IMR-90 (cell line): ENCODE measurements around the gene SYNPO2. TPM values are rescaled to one million over a fixed set of nuclear protein-coding genes. Genes with fewer than 3 reads are reported as not detected.
"Not testable (repeated sequence)": the region's sequence is repeated elsewhere in the genome, so short reads cannot be mapped to it uniquely, and the experiment has no call there.

Source experiments
- ATAC-seq: fragments of 200-7000 bp; cut with Tn5 transposase; 2 replicates; pipeline ENCODE4 v1.9.1; 2020; ENCODE audit warnings: low read depth, mild to moderate bottlenecking, moderate library complexity
- BruUV-seq: library from RNA; stranded (reverse); fragments of 400-500 nt; replicated peaks from 2 replicates; lab custom pipeline; 2021; lab: Mats Ljungman, UMichigan
- CTCF ChIA-PET: fragments of 300-600 bp; formaldehyde crosslinking; extraction: SDS; loops from one replicate; lab custom pipeline; 2021; ENCODE audit warnings: antibody characterized with exemption; lab: Yijun Ruan, JAX
- POLR2A ChIA-PET: fragments of 300-600 bp; sonication (Branson Sonifier 250); formaldehyde crosslinking; loops from one replicate; lab custom pipeline; 2022; ENCODE audit warnings: antibody characterized with exemption; ENCODE audit not compliant: unreplicated experiment; lab: Charles Lee
- DNase-seq: peaks from one replicate; pipeline ENCODE4 v3.0.0; 2013
- H2AFZ ChIP-seq: replicated peaks from 2 replicates; pipeline ENCODE3; 2013; ENCODE audit warnings: low read length, mild to moderate bottlenecking; ENCODE audit not compliant: poor library complexity
- H2AK5ac ChIP-seq: 2 replicates; pipeline ENCODE4 v1.6.1; 2013; ENCODE audit warnings: low read depth, low read length, inconsistent platforms
- H2AK9ac ChIP-seq: replicated peaks from 2 replicates; pipeline ENCODE3; 2013; ENCODE audit warnings: mild to moderate bottlenecking, low read depth, low read length, moderate library complexity; ENCODE audit not compliant: poor library complexity
- H2BK120ac ChIP-seq: 2 replicates; pipeline ENCODE4 v1.6.1; 2013; ENCODE audit warnings: low read depth, low read length, inconsistent platforms
- H2BK15ac ChIP-seq: 3 replicates; pipeline ENCODE4 v1.6.1; 2013; ENCODE audit warnings: low read depth, low read length, inconsistent platforms
- H2BK20ac ChIP-seq: 2 replicates; pipeline ENCODE4 v1.6.1; 2013; ENCODE audit warnings: low read depth, mild to moderate bottlenecking, inconsistent platforms, low read length, moderate library complexity
- H2BK5ac ChIP-seq: 2 replicates; pipeline ENCODE4 v1.6.1; 2013; ENCODE audit warnings: mild to moderate bottlenecking, low read depth, low read length, inconsistent platforms; ENCODE audit not compliant: poor library complexity, severe bottlenecking
- H3K14ac ChIP-seq: replicated peaks from 2 replicates; pipeline ENCODE4 v1.6.1; 2013; ENCODE audit warnings: low read depth, low read length, inconsistent platforms
- H3K18ac ChIP-seq: 2 replicates; pipeline ENCODE4 v1.6.1; 2013; ENCODE audit warnings: low read depth, low read length, control low read depth
- H3K23ac ChIP-seq: 2 replicates; pipeline ENCODE4 v1.6.1; 2013; ENCODE audit warnings: low read depth, low read length, inconsistent platforms
- H3K27ac ChIP-seq: 2 replicates; pipeline ENCODE4 v1.5.1; 2013; ENCODE audit warnings: mild to moderate bottlenecking, control low read depth, low read length; ENCODE audit not compliant: insufficient read depth
- H3K27me3 ChIP-seq: 2 replicates; pipeline ENCODE4 v1.6.1; 2013; ENCODE audit warnings: low read length; ENCODE audit not compliant: control insufficient read depth, insufficient read depth
- H3K36me3 ChIP-seq: 2 replicates; pipeline ENCODE4 v1.6.1; 2013; ENCODE audit warnings: low read length, mixed read lengths; ENCODE audit not compliant: control insufficient read depth, insufficient read depth
- H3K4ac ChIP-seq: 2 replicates; pipeline ENCODE4 v1.6.1; 2013; ENCODE audit warnings: low read depth, low read length, inconsistent platforms
- H3K4me1 ChIP-seq: 2 replicates; pipeline ENCODE4 v1.6.1; 2013; ENCODE audit warnings: low read length, mixed read lengths; ENCODE audit not compliant: control insufficient read depth, insufficient read depth
- H3K4me2 ChIP-seq: 2 replicates; pipeline ENCODE4 v1.6.1; 2013; ENCODE audit warnings: low read depth, mild to moderate bottlenecking, control low read depth, low read length, moderate library complexity
- H3K4me3 ChIP-seq: 2 replicates; pipeline ENCODE4 v1.5.1; 2013; ENCODE audit warnings: low read depth, mild to moderate bottlenecking, control low read depth, low read length, moderate library complexity; ENCODE audit not compliant: insufficient read depth
- H3K56ac ChIP-seq: 2 replicates; pipeline ENCODE4 v1.6.1; 2013; ENCODE audit warnings: low read length, inconsistent platforms; ENCODE audit not compliant: insufficient read depth; ENCODE audit errors: extremely low read depth
- H3K79me1 ChIP-seq, 2 experiments: 2 replicates each; pipeline ENCODE4 v1.6.1; 2013; ENCODE audit warnings: low read length in 2 of 2, inconsistent platforms in 1 of 2, low read depth in 1 of 2
- H3K9ac ChIP-seq: 2 replicates; pipeline ENCODE4 v1.6.1; 2013; ENCODE audit warnings: low read depth, low read length, control low read depth
- H3K9me1 ChIP-seq: 2 replicates; pipeline ENCODE4 v1.6.1; 2013; ENCODE audit warnings: low read length, inconsistent platforms; ENCODE audit not compliant: insufficient read depth
- H3K9me3 ChIP-seq: 2 replicates; pipeline ENCODE4 v1.6.1; 2013; ENCODE audit warnings: low read length; ENCODE audit not compliant: control insufficient read depth, insufficient read depth
- H4K20me1 ChIP-seq: 2 replicates; pipeline ENCODE4 v1.6.1; 2013; ENCODE audit warnings: low read length, inconsistent platforms; ENCODE audit not compliant: insufficient read depth
- H4K5ac ChIP-seq: 2 replicates; pipeline ENCODE4 v1.6.1; 2013; ENCODE audit warnings: mild to moderate bottlenecking, low read depth, low read length, control low read depth
- H4K8ac ChIP-seq, 2 experiments: 2 replicates each; pipeline ENCODE4 v1.6.1; 2013; ENCODE audit warnings: low read depth in 2 of 2, low read length in 2 of 2, control low read depth in 1 of 2, inconsistent platforms in 1 of 2
- H4K91ac ChIP-seq: 2 replicates; pipeline ENCODE4 v1.6.1; 2013; ENCODE audit warnings: low read depth, low read length, inconsistent platforms; ENCODE audit not compliant: insufficient read depth
- MAFK ChIP-seq: IDR thresholded peaks from 2 replicates; pipeline ENCODE4 v1.6.1; 2012; ENCODE audit warnings: low read depth, low read length, improper control_type of control experiment
- WGBS, 2 experiments: methylation state at CpG; one replicate each; pipeline versions ENCODE4 v1.1.5 to v1.1.7; 2013; ENCODE audit warnings: missing lambda C conversion rate in 2 of 2; ENCODE audit not compliant: insufficient read length in 1 of 2; ENCODE audit errors: extremely low coverage in 2 of 2; 5-methylcytosine and 5-hydroxymethylcytosine counted together
- dilution Hi-C: fragments of 300-500 bp; cut with HindIII; formaldehyde crosslinking; loops from one replicate; pipeline ENCODE4 v1.14.3; 2018; ENCODE audit warnings: low sequenced_read_pairs; ENCODE audit not compliant: unreplicated experiment
- in situ Hi-C: fragments of 300-500 bp; cut with MboI; formaldehyde crosslinking; loops from 3 replicates; pipeline ENCODE4 v1.14.3; 2019; ENCODE audit warnings: low sequenced_read_pairs, inconsistent platforms, mixed read lengths
- intact Hi-C: fragments of 100-400 bp; cut with micrococcal nuclease; formaldehyde crosslinking; loops from 2 replicates; pipeline ENCODE4 v1.10.0; 2022
- polyA plus RNA-seq, 3 experiments: library from polyadenylated mRNA; depleted of rRNA; stranded (reverse); fragments of >200 nt; gene quantifications; 2 replicates each; pipeline ENCODE4 v1.2.3, GENCODE V29; 2012; ENCODE audit warnings: low replicate concordance in 1 of 3
- total RNA-seq: library from RNA; depleted of rRNA; stranded (reverse); fragments of >200 nt; gene quantifications from 2 replicates; pipeline ENCODE4 v1.2.3, GENCODE V29; 2012

Gene SYNPO2
- total and polyA plus RNA-seq, 2 of the 4 experiments (the other 2 are of a cell fraction): 0.99 to 1.8 TPM

GRCh38 chr4:118878507-118878906 lies 10.1 kb upstream of the SYNPO2 start:
- H2BK120ac ChIP-seq, H2AK5ac ChIP-seq, H3K9me1 ChIP-seq, H2AFZ ChIP-seq, H2BK5ac ChIP-seq, H2BK20ac ChIP-seq, H3K27ac ChIP-seq, H3K4ac ChIP-seq, H3K36me3 ChIP-seq, H3K27me3 ChIP-seq, H4K91ac ChIP-seq, H3K14ac ChIP-seq, H4K20me1 ChIP-seq, H3K4me1 ChIP-seq, H3K4me3 ChIP-seq, H3K23ac ChIP-seq, POLR2A ChIA-PET, H2BK15ac ChIP-seq, in situ Hi-C loops, DNase-seq, H3K18ac ChIP-seq, H2AK9ac ChIP-seq, H3K56ac ChIP-seq, H3K4me2 ChIP-seq, H3K9ac ChIP-seq, H4K8ac ChIP-seq, dilution Hi-C loops, CTCF ChIA-PET, H4K5ac ChIP-seq, BruUV-seq, H3K79me1 ChIP-seq, H3K9me3 ChIP-seq, intact Hi-C loops, ATAC-seq: not testable (repeated sequence)
- WGBS, 2 experiments: no CpG with 5 or more reads among the region's 9 CpGs
- peak; percentile 8; the same call in 1 of the 2 replicates for TF ChIP-seq MAFK
